ENCODE results near the gene CXorf38. TPM values are rescaled to one million over a fixed set of nuclear protein-coding genes. Genes with fewer than 3 reads are reported as not detected.

Gene CXorf38
- total RNA-seq, 1 experiment from 2014 or later: 10.5 TPM

GRCh38 chrX:40615976-40616375 lies 31.4 kb downstream of the CXorf38 start:
- WGBS (ENCODE audit: extremely low coverage, insufficient read length, low lambda C conversion rate): no CpG with 5 or more reads among the region's 9 CpGs
- H3K27me3 ChIP-seq (ENCODE audit: insufficient read depth, low read length): no peaks in the 10 kb centered on the region
- DNase-seq: no peak
- H3K4me1 ChIP-seq (ENCODE audit: insufficient read depth, low read length): no peaks in the 10 kb centered on the region
- no peak overlapping the region for H3K9ac ChIP-seq (ENCODE audit: extremely low read depth, insufficient read length, low read length)
- no peak overlapping the region for H2AK5ac ChIP-seq (ENCODE audit: insufficient read length, low read length)
- H4K5ac ChIP-seq (ENCODE audit: insufficient read length, low read depth, low read length): no peak overlapping the region
- Mint-ChIP-seq H3K27ac (no peak overlapping the region), H3K4me3 (no peak overlapping the region), H3K4me1 (no peaks in the 10 kb centered on the region), H3K36me3 (ENCODE audit: insufficient read depth in 1 of 3, low read depth in 3 of 3) (no peaks in the 10 kb centered on the region; a peak in 1 of 7 replicates), H3K9me3 (peaks cover 38 to 42% of the 10 kb centered on the region in 2 experiments), H3K27me3 (ENCODE audit: low read depth) (no peaks in the 10 kb centered on the region)
- no peak overlapping the region for H2BK20ac ChIP-seq (ENCODE audit: low read depth, low read length, poor library complexity, severe bottlenecking)
- H3K79me2 ChIP-seq (ENCODE audit: insufficient read depth, low read length): no peaks in the 10 kb centered on the region
- H2BK120ac ChIP-seq (ENCODE audit: low read depth, low read length, poor library complexity, severe bottlenecking): no peak overlapping the region
- no peak overlapping the region for H3T11ph ChIP-seq (ENCODE audit: low read length)
- no peak overlapping the region for H2AFZ ChIP-seq (ENCODE audit: low read length)
- TF ChIP-seq, protein P1, sequence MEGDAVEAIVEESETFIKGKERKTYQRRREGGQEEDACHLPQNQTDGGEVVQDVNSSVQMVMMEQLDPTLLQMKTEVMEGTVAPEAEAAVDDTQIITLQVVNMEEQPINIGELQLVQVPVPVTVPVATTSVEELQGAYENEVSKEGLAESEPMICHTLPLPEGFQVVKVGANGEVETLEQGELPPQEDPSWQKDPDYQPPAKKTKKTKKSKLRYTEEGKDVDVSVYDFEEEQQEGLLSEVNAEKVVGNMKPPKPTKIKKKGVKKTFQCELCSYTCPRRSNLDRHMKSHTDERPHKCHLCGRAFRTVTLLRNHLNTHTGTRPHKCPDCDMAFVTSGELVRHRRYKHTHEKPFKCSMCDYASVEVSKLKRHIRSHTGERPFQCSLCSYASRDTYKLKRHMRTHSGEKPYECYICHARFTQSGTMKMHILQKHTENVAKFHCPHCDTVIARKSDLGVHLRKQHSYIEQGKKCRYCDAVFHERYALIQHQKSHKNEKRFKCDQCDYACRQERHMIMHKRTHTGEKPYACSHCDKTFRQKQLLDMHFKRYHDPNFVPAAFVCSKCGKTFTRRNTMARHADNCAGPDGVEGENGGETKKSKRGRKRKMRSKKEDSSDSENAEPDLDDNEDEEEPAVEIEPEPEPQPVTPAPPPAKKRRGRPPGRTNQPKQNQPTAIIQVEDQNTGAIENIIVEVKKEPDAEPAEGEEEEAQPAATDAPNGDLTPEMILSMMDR (conservative IDR thresholded peaks at IDR 0.05): no peak
- H4K91ac ChIP-seq (ENCODE audit: insufficient read length, low read depth, low read length): no peak overlapping the region
- no peak overlapping the region for H2BK15ac ChIP-seq (ENCODE audit: low read depth, low read length)
- no peaks in the 10 kb centered on the region for H3K79me1 ChIP-seq (ENCODE audit: insufficient read depth, low read depth, low read length, poor library complexity, severe bottlenecking)
- H2BK12ac ChIP-seq (ENCODE audit: insufficient read length, low read depth, low read length): no peak overlapping the region
- no peak overlapping the region for H4K8ac ChIP-seq (replicated peaks; ENCODE audit: insufficient read length, low read depth, low read length)
- no peak overlapping the region for H3K23ac ChIP-seq (ENCODE audit: insufficient read length, low read depth, low read length)
- H3K56ac ChIP-seq (ENCODE audit: insufficient read length, low read depth, low read length): no peak overlapping the region
- no peak overlapping the region for H3K4me2 ChIP-seq (ENCODE audit: insufficient read depth, insufficient read length, low read length)
- H3K9me3 ChIP-seq (ENCODE audit: control insufficient read depth, low read depth, low read length): no peaks in the 10 kb centered on the region
- H3K14ac ChIP-seq (ENCODE audit: insufficient read depth, low read length): no peak overlapping the region
- H2BK5ac ChIP-seq (ENCODE audit: insufficient read length, low read length): no peak overlapping the region
- H3K18ac ChIP-seq (ENCODE audit: insufficient read length, low read depth, low read length): no peak overlapping the region
- H3K27ac ChIP-seq (ENCODE audit: insufficient read length, low read depth, low read length): no peak overlapping the region
- H3K23me2 ChIP-seq (ENCODE audit: insufficient read length, low read depth, low read length, poor library complexity, severe bottlenecking): no peaks in the 10 kb centered on the region
- no peaks in the 10 kb centered on the region for H4K20me1 ChIP-seq (ENCODE audit: control insufficient read depth, insufficient read depth, insufficient read length)
- no peak overlapping the region for H3K4ac ChIP-seq (ENCODE audit: low read depth, low read length)
